GM21723 (cell line): Measurements from ENCODE around the gene PHYHIPL.

ENCODE experiments used
- ATAC-seq: cut with Tn5 transposase; IDR thresholded peaks from one replicate; pipeline ENCODE4 v1.9.1; 2021; ENCODE audit warnings: mild to moderate bottlenecking, moderate library complexity; ENCODE audit not compliant: unreplicated experiment

The PHYHIPL gene

GRCh38 chr10:59289853-59290252 is 113.4 kb downstream of the PHYHIPL start:
- no peak for ATAC-seq

GRCh38 chr10:59290448-59290847 is 114.0 kb downstream of the PHYHIPL start:
- ATAC-seq = no peak
